Measurements from ENCODE around the gene SNX24.

Gene SNX24

DNA sequence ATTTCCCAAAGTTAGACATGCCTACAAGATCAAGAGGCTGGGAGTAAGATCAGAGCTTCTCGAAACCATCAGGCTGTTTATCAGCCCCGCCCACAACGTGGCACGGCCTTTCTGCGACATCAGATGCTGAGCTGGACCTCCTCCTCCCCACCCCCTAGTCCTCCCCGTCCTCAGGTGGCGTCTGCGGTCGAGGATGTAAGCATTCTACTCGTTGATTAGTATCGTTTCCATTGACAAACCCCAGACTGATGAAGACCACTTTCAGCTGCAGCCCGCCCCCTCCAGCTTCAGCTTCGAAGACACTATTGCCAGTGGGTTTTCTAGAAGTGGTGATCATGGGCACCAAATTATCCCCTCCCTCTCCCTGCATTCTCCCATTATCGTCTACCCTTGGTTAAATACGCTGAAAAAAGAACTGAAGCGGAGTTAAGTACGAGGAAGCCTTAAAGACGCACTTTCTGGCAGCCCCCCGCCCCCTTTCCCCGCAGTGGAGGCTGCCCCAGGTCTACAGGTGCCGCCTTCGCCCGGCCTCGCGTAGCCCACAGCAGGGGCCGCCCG, 190.0 kb downstream of the SNX24 start (continued):
- TF ChIP-seq ZNF362 (tag by site-specific recombination; IDR thresholded peaks at IDR 0.05) (no peak), ZFP41 (tag by site-specific recombination; IDR thresholded peaks at IDR 0.05; ENCODE audit: borderline replicate concordance) (no peak), ZNF138 (tag by site-specific recombination; IDR thresholded peaks at IDR 0.05; ENCODE audit: borderline replicate concordance) (no peak), GLI2 (tag by site-specific recombination; IDR thresholded peaks at IDR 0.05; ENCODE audit: borderline replicate concordance, low read depth) (no peak), ZBTB49 (tag by site-specific recombination; IDR thresholded peaks at IDR 0.05; ENCODE audit: low read depth) (no peak), ZNF571 (tag by site-specific recombination; IDR thresholded peaks at IDR 0.05) (no peak), ZNF664 (tag by site-specific recombination; IDR thresholded peaks at IDR 0.05) (no peak), ZNF585B (tag by site-specific recombination; IDR thresholded peaks at IDR 0.05) (no peak), ZNF280D (tag by site-specific recombination; IDR thresholded peaks at IDR 0.05) (no peak), ZNF157 (tag by site-specific recombination; IDR thresholded peaks at IDR 0.05) (no peak), ZNF19 (tag by site-specific recombination; IDR thresholded peaks at IDR 0.05; ENCODE audit: low read depth) (no peak), ZNF626 (tag by site-specific recombination; IDR thresholded peaks at IDR 0.05) (no peak), ZNF366 (tag by site-specific recombination; conservative IDR thresholded peaks at IDR 0.05) (peak; percentile 31; the same call in 1 of the 2 replicates), ZNF529 (tag by site-specific recombination; IDR thresholded peaks at IDR 0.05; ENCODE audit: insufficient replicate concordance) (no peak), KLF17 (tag by site-specific recombination; IDR thresholded peaks at IDR 0.05) (no peak), MZF1 (tag by site-specific recombination; IDR thresholded peaks at IDR 0.05; ENCODE audit: borderline replicate concordance) (no peak), ZBTB17 (tag by site-specific recombination; IDR thresholded peaks at IDR 0.05) (peak; percentile 58; the same call in 1 of the 2 replicates)
- TF ChIP-seq, protein P1, sequence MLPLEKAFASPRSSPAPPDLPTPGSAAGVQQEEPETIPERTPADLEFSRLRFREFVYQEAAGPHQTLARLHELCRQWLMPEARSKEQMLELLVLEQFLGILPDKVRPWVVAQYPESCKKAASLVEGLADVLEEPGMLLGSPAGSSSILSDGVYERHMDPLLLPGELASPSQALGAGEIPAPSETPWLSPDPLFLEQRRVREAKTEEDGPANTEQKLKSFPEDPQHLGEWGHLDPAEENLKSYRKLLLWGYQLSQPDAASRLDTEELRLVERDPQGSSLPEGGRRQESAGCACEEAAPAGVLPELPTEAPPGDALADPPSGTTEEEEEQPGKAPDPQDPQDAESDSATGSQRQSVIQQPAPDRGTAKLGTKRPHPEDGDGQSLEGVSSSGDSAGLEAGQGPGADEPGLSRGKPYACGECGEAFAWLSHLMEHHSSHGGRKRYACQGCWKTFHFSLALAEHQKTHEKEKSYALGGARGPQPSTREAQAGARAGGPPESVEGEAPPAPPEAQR (tag by site-specific recombination; IDR thresholded peaks at IDR 0.05): no peak

All from HEK293 (cell line).